Body of pancreas (tissue), 4 donors: Measurements from ENCODE around the gene NIPSNAP3A. TPM values are rescaled to one million over a fixed set of nuclear protein-coding genes. Genes with fewer than 3 reads are reported as not detected.

Experiments used
- ATAC-seq: fragments of 150-250 bp; one replicate; pipeline ENCODE4 v1.9.1; 2016
- DNase-seq, 4 donors: peaks; one replicate each; pipeline ENCODE4 v3.0.0-alpha.2; 2019
- H3K27ac ChIP-seq, 4 donors: fragments of 200-600 bp; sonication (generic); 1 replicate in 3 of 4; 2 replicates in 1 of 4; pipeline versions ENCODE4 v1.5.1 to v1.6.1; 2016 to 2019; ENCODE audit warnings: mild to moderate bottlenecking in 1 of 4, mixed read lengths in 1 of 4, moderate library complexity in 1 of 4
- H3K27me3 ChIP-seq, 2 donors: fragments of 200-600 bp; sonication (generic); one replicate each; pipeline ENCODE4 v1.6.0; 2016; ENCODE audit warnings: mild to moderate bottlenecking in 1 of 2
- H3K36me3 ChIP-seq, 2 donors: fragments of 200-600 bp; sonication (generic); replicated peaks in 1 of 2; 2 replicates each; pipeline ENCODE4 v1.5.1; 2016; ENCODE audit warnings: low read depth in 2 of 2; ENCODE audit not compliant: insufficient read depth in 1 of 2
- H3K4me1 ChIP-seq: fragments of 200-600 bp; sonication (generic); one replicate; pipeline ENCODE4 v1.6.0; 2016
- H3K4me3 ChIP-seq, 2 donors: fragments of 200-600 bp; sonication (generic); 1 replicate in 1 of 2; 2 replicates in 1 of 2; pipeline ENCODE4 v1.5.1; 2016 to 2019
- H3K9me3 ChIP-seq, 3 donors: fragments of 200-600 bp; sonication (generic); 1 replicate in 2 of 3; 2 replicates in 1 of 3; pipeline ENCODE4 v1.5.1; 2016
- CTCF ChIP-seq, 7 experiments: fragments of 450-650 bp in 4 of 7; fragments of 200-600 bp in 3 of 7; sonication (generic) in 3 of 7; IDR thresholded peaks; one replicate each; pipeline ENCODE4 v1.5.1; 2016 to 2019; ENCODE audit warnings: antibody characterized with exemption in 7 of 7
- POLR2A ChIP-seq, 3 donors: fragments of 450-650 bp; IDR thresholded peaks; one replicate each; pipeline ENCODE4 v1.6.1; 2016; ENCODE audit warnings: antibody characterized with exemption in 3 of 3, mild to moderate bottlenecking in 2 of 3
- WGBS, 2 donors: methylation state at CpG; one replicate each; pipeline ENCODE4 v1.1.5; 2017; 5-methylcytosine and 5-hydroxymethylcytosine counted together
- intact Hi-C: fragments of 100-400 bp; cut with DNase I; formaldehyde crosslinking; loops from one replicate; pipeline ENCODE4 v1.15.1; 2023
- total RNA-seq, 2 donors: library from RNA; depleted of rRNA; stranded (reverse); fragments of >200 nt; gene quantifications; one replicate each; pipeline ENCODE4 v1.1.0, GENCODE V29; 2016

The NIPSNAP3A gene
- total RNA-seq, 2 donors from 2014 or later: 12.5 to 15.2 TPM

GRCh38 chr9:104802906-104803305 is 55.4 kb downstream of the NIPSNAP3A start:
- Histone ChIP-seq H3K36me3 (peaks cover 0 to 50% of the 10 kb centered on the region in 2 donors), H3K4me3 (no peak overlapping the region), H3K27me3 (no peaks in the 10 kb centered on the region), H3K9me3 (no peaks in the 10 kb centered on the region), H3K4me1 (no peaks in the 10 kb centered on the region), H3K27ac (no peak overlapping the region)
- WGBS, 2 donors: 76 to 85% methylated on average over 2 of the region's 2 CpGs
- intact Hi-C loops: no loop called here
- ATAC-seq (no peak), DNase-seq (no peak)
- TF ChIP-seq POLR2A (IDR thresholded peaks at IDR 0.05): no peak
- no peak for TF ChIP-seq CTCF (IDR thresholded peaks at IDR 0.05)

GRCh38 chr9:104805441-104805840 is 58.0 kb downstream of the NIPSNAP3A start:
- no peak overlapping the region for H3K4me3 ChIP-seq
- no peak for TF ChIP-seq POLR2A (IDR thresholded peaks at IDR 0.05)
- TF ChIP-seq CTCF (IDR thresholded peaks at IDR 0.05): no peak
- peaks cover 10% of the 10 kb centered on the region for H3K4me1 ChIP-seq
- no peaks in the 10 kb centered on the region for H3K27me3 ChIP-seq
- ATAC-seq (no peak), DNase-seq (no peak)
- peaks cover 0 to 34% of the 10 kb centered on the region in 2 donors for H3K36me3 ChIP-seq
- intact Hi-C loops: no loop called here
- 90 to 97% methylated on average over 2 of the region's 2 CpGs for WGBS, 2 donors
- H3K9me3 ChIP-seq: no peaks in the 10 kb centered on the region
- no peak overlapping the region for H3K27ac ChIP-seq

GRCh38 chr9:104808035-104808614 is 60.6 kb downstream of the NIPSNAP3A start:
- WGBS, 2 donors: 48 to 49% methylated on average over 3 of the region's 3 CpGs
- ATAC-seq (no peak), DNase-seq (peak; percentile 47 to 68 (median 56))
- no peak overlapping the region for H3K27ac ChIP-seq
- H3K9me3 ChIP-seq: no peaks in the 10 kb centered on the region
- H3K27me3 ChIP-seq: no peaks in the 10 kb centered on the region
- peaks cover 0 to 20% of the 10 kb centered on the region in 2 donors for H3K36me3 ChIP-seq
- H3K4me1 ChIP-seq: peaks cover 32% of the 10 kb centered on the region
- intact Hi-C loops: no loop called here
- H3K4me3 ChIP-seq: no peak overlapping the region
- TF ChIP-seq POLR2A (IDR thresholded peaks at IDR 0.05) (no peak), CTCF (IDR thresholded peaks at IDR 0.05) (peak in 4 of 7 experiments; percentile 10 to 42 (median 34))

Other genes starting within 250 kb of the NIPSNAP3A start
- gene OR13F1, start 243.4 kb upstream of the NIPSNAP3A start, total RNA-seq: not detected
- not detected for gene OR13C4, start 220.5 kb upstream of the NIPSNAP3A start, total RNA-seq
- gene OR13C3, start 210.8 kb upstream of the NIPSNAP3A start, total RNA-seq: not detected
- gene OR13C8, start 178.5 kb upstream of the NIPSNAP3A start, total RNA-seq: not detected
- not detected for gene OR13C5, start 148.3 kb upstream of the NIPSNAP3A start, total RNA-seq
- gene OR13C2, start 142.1 kb upstream of the NIPSNAP3A start, total RNA-seq: not detected
- gene OR13C9, start 129.5 kb upstream of the NIPSNAP3A start, total RNA-seq: not detected
- gene OR13D1, start 53.2 kb upstream of the NIPSNAP3A start, total RNA-seq: not detected
- 1 to 10 TPM in 1 of 2 donors, not detected in 1; 2.6 TPM for gene NIPSNAP3B, start 16.4 kb downstream of the NIPSNAP3A start, total RNA-seq
- gene ABCA1, start 180.5 kb downstream of the NIPSNAP3A start, total RNA-seq: 10 to 100 TPM; 18.1 to 18.9 TPM